Measurements from ENCODE around the gene PLEKHA8.

The PLEKHA8 gene

GRCh38 chr7:30136743-30137485, 108.7 kb downstream of the PLEKHA8 start:
- POLR2A ChIA-PET, result interaction anchor here (1.4 to 1.5 kb wide), 2 partner anchors 12 to 18 kb away, joined by 3 to 4 read pairs; no protein-coding TSS in a partner anchor
- DNase-seq (ENCODE audit: extremely low spot score), result no peak
- CTCF ChIA-PET, result no interaction called here
- TF ChIP-seq SUZ12 (IDR thresholded peaks at IDR 0.05), result no peak
- TF ChIP-seq SP1 (IDR thresholded peaks at IDR 0.05), result no peak
- TF ChIP-seq ELF4 (IDR thresholded peaks at IDR 0.05), result no peak
- TF ChIP-seq L3MBTL2 (conservative IDR thresholded peaks at IDR 0.05), result no peak

GRCh38 chr7:30139836-30140384, 111.7 kb downstream of the PLEKHA8 start:
- CTCF ChIA-PET, result no interaction called here
- TF ChIP-seq L3MBTL2 (conservative IDR thresholded peaks at IDR 0.05) (no peak), TARDBP (IDR thresholded peaks at IDR 0.05) (no peak), LEF1 (IDR thresholded peaks at IDR 0.05; ENCODE audit: borderline replicate concordance) (no peak), HDGF (IDR thresholded peaks at IDR 0.05; ENCODE audit: borderline replicate concordance) (no peak), CTBP1 (IDR thresholded peaks at IDR 0.05; ENCODE audit: borderline replicate concordance) (no peak), FOXM1 (IDR thresholded peaks at IDR 0.05; ENCODE audit: borderline replicate concordance) (no peak), FOXK2 (IDR thresholded peaks at IDR 0.05) (no peak), ZNF384 (IDR thresholded peaks at IDR 0.05) (no peak), BHLHE40 (IDR thresholded peaks at IDR 0.05; ENCODE audit: borderline replicate concordance) (no peak), SUZ12 (IDR thresholded peaks at IDR 0.05) (no peak), SP1 (IDR thresholded peaks at IDR 0.05) (no peak)
- POLR2A ChIA-PET, result no interaction called here
- DNase-seq (ENCODE audit: extremely low spot score), result no peak

- POLR2A ChIA-PET, result no interaction called here
- TF ChIP-seq FOXM1 (IDR thresholded peaks at IDR 0.05; ENCODE audit: borderline replicate concordance) (no peak), LEF1 (IDR thresholded peaks at IDR 0.05; ENCODE audit: borderline replicate concordance) (no peak), CTBP1 (IDR thresholded peaks at IDR 0.05; ENCODE audit: borderline replicate concordance) (no peak), FOXA1 (IDR thresholded peaks at IDR 0.05) (no peak), ARNT (IDR thresholded peaks at IDR 0.05) (no peak), ZNF384 (IDR thresholded peaks at IDR 0.05) (no peak), PKNOX1 (IDR thresholded peaks at IDR 0.05) (no peak), TARDBP (IDR thresholded peaks at IDR 0.05) (no peak), SP1 (IDR thresholded peaks at IDR 0.05) (no peak), L3MBTL2 (conservative IDR thresholded peaks at IDR 0.05) (no peak), HDGF (IDR thresholded peaks at IDR 0.05; ENCODE audit: borderline replicate concordance) (no peak), NFRKB (IDR thresholded peaks at IDR 0.05) (no peak), SUZ12 (IDR thresholded peaks at IDR 0.05) (no peak), FOXK2 (IDR thresholded peaks at IDR 0.05) (no peak), ELF4 (IDR thresholded peaks at IDR 0.05) (no peak), BHLHE40 (IDR thresholded peaks at IDR 0.05; ENCODE audit: borderline replicate concordance) (no peak)
- CTCF ChIA-PET, result no interaction called here
- no peak for DNase-seq (ENCODE audit: extremely low spot score)
Measured at GRCh38 chr7:30140456-30140855, 112.2 kb downstream of the PLEKHA8 start.

GRCh38 chr7:30142710-30143109, 114.5 kb downstream of the PLEKHA8 start:
- DNase-seq (ENCODE audit: extremely low spot score), result no peak
- ChIA-PET CTCF (no interaction called here), POLR2A (no interaction called here)
- TF ChIP-seq L3MBTL2 (conservative IDR thresholded peaks at IDR 0.05), result no peak
- TF ChIP-seq ZNF384 (IDR thresholded peaks at IDR 0.05), result no peak
- no peak for TF ChIP-seq BHLHE40 (IDR thresholded peaks at IDR 0.05; ENCODE audit: borderline replicate concordance)
- no peak for TF ChIP-seq SP1 (IDR thresholded peaks at IDR 0.05)
- no peak for TF ChIP-seq ARNT (IDR thresholded peaks at IDR 0.05)
- no peak for TF ChIP-seq PKNOX1 (IDR thresholded peaks at IDR 0.05)
- no peak for TF ChIP-seq ELF4 (IDR thresholded peaks at IDR 0.05)
- no peak for TF ChIP-seq CTBP1 (IDR thresholded peaks at IDR 0.05; ENCODE audit: borderline replicate concordance)
- TF ChIP-seq SUZ12 (IDR thresholded peaks at IDR 0.05), result no peak
- TF ChIP-seq NFRKB (IDR thresholded peaks at IDR 0.05), result no peak
- no peak for TF ChIP-seq LEF1 (IDR thresholded peaks at IDR 0.05; ENCODE audit: borderline replicate concordance)
- no peak for TF ChIP-seq FOXK2 (IDR thresholded peaks at IDR 0.05)
- no peak for TF ChIP-seq HDGF (IDR thresholded peaks at IDR 0.05; ENCODE audit: borderline replicate concordance)

GRCh38 chr7:30143748-30144251, 115.6 kb downstream of the PLEKHA8 start:
- POLR2A ChIA-PET, result interaction anchor here (1.4 kb wide), 1 partner anchor 9 kb away, joined by 5 read pairs; the partner anchor contains the start of gene MTURN
- TF ChIP-seq ELF4 (IDR thresholded peaks at IDR 0.05), result no peak
- TF ChIP-seq NFRKB (IDR thresholded peaks at IDR 0.05), result no peak
- TF ChIP-seq FOXM1 (IDR thresholded peaks at IDR 0.05; ENCODE audit: borderline replicate concordance), result no peak
- no peak for TF ChIP-seq TARDBP (IDR thresholded peaks at IDR 0.05)
- no peak for TF ChIP-seq L3MBTL2 (conservative IDR thresholded peaks at IDR 0.05)
- no peak for TF ChIP-seq HDGF (IDR thresholded peaks at IDR 0.05; ENCODE audit: borderline replicate concordance)
- no peak for TF ChIP-seq LEF1 (IDR thresholded peaks at IDR 0.05; ENCODE audit: borderline replicate concordance)
- no peak for TF ChIP-seq SP1 (IDR thresholded peaks at IDR 0.05)
- no peak for TF ChIP-seq PKNOX1 (IDR thresholded peaks at IDR 0.05)
- no peak for TF ChIP-seq ARNT (IDR thresholded peaks at IDR 0.05)
- no peak for TF ChIP-seq SUZ12 (IDR thresholded peaks at IDR 0.05)
- no peak for TF ChIP-seq FOXK2 (IDR thresholded peaks at IDR 0.05)
- TF ChIP-seq BHLHE40 (IDR thresholded peaks at IDR 0.05; ENCODE audit: borderline replicate concordance), result no peak
- no peak for TF ChIP-seq FOXA1 (IDR thresholded peaks at IDR 0.05)
- TF ChIP-seq CTBP1 (IDR thresholded peaks at IDR 0.05; ENCODE audit: borderline replicate concordance), result no peak
- no peak for TF ChIP-seq ZNF384 (IDR thresholded peaks at IDR 0.05)
- DNase-seq (ENCODE audit: extremely low spot score), result no peak
- CTCF ChIA-PET, result no interaction called here
